Gastroesophageal sphincter (tissue), 3 donors: ENCODE measurements around the gene MPZL1.

Experiments
- POLR2AphosphoS5 ChIP-seq: sonication (generic); formaldehyde crosslinking; IDR thresholded peaks from one replicate; pipeline ENCODE4 v1.6.1; 2017; ENCODE audit warnings: antibody characterized with exemption
- TF ChIP-seq, protein P1 (sequence below), 4 experiments: fragments of 200-600 bp in 2 of 4; fragments of 450-650 bp in 2 of 4; sonication (generic) in 1 of 4; IDR thresholded peaks; one replicate each; pipeline ENCODE4 v1.5.1; 2017 to 2019; ENCODE audit warnings: antibody characterized with exemption in 4 of 4, mild to moderate bottlenecking in 2 of 4, moderate library complexity in 2 of 4

DNA sequence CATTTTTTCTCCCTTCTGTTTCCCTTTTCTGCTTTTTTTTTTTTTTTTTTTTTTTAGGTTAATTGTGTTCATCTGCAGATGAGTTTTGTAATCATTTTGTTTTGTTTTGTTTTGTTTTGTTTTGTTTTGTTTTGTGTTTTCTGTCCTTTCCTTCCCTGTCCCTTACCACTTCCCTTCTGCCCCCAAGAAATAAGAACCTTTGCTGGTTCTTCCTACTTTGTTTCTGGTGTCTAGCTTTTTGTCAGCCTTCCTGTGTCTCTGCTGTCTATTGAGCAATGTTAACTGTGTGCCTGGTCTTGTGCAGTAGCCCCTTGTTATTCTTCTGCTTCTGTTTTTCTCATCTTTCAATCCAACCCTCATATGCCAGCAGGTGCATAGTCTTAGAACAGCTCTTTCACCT is 46.0 kb downstream of the MPZL1 start:
- no peak for TF ChIP-seq POLR2AphosphoS5
- TF ChIP-seq, protein P1, sequence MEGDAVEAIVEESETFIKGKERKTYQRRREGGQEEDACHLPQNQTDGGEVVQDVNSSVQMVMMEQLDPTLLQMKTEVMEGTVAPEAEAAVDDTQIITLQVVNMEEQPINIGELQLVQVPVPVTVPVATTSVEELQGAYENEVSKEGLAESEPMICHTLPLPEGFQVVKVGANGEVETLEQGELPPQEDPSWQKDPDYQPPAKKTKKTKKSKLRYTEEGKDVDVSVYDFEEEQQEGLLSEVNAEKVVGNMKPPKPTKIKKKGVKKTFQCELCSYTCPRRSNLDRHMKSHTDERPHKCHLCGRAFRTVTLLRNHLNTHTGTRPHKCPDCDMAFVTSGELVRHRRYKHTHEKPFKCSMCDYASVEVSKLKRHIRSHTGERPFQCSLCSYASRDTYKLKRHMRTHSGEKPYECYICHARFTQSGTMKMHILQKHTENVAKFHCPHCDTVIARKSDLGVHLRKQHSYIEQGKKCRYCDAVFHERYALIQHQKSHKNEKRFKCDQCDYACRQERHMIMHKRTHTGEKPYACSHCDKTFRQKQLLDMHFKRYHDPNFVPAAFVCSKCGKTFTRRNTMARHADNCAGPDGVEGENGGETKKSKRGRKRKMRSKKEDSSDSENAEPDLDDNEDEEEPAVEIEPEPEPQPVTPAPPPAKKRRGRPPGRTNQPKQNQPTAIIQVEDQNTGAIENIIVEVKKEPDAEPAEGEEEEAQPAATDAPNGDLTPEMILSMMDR (IDR thresholded peaks at IDR 0.05): no peak
